SK-N-SH treated with all-trans-retinoic acid at 6 μM for 48 hours (cell line): ENCODE measurements around the gene FOXD3.

ENCODE experiments used
- ATAC-seq: fragments of 200-7000 bp; cut with Tn5 transposase; 3 replicates; pipeline ENCODE4 v1.9.1; 2020; ENCODE audit warnings: mild to moderate bottlenecking, moderate library complexity
- ARNTL ChIP-seq: fragments of 450-650 bp; formaldehyde crosslinking; IDR thresholded peaks from 2 replicates; pipeline ENCODE4 v1.5.0; 2020; ENCODE audit warnings: low read depth, mild to moderate bottlenecking, moderate library complexity, borderline replicate concordance
- CSDC2 ChIP-seq: fragments of 250-450 bp; sonication (Bioruptor Pico); IDR thresholded peaks from 2 replicates; pipeline ENCODE4 v1.5.0; 2020; ENCODE audit warnings: mild to moderate bottlenecking, moderate library complexity
- CSRNP3 ChIP-seq: fragments of 250-450 bp; sonication (Bioruptor Pico); IDR thresholded peaks from 2 replicates; pipeline ENCODE4 v1.5.1; 2021; ENCODE audit warnings: mild to moderate bottlenecking, moderate library complexity
- GLIS3 ChIP-seq: fragments of 250-450 bp; sonication (Bioruptor Pico); IDR thresholded peaks from 2 replicates; pipeline ENCODE4 v1.5.0; 2020; ENCODE audit warnings: mild to moderate bottlenecking, moderate library complexity
- ISL1 ChIP-seq: fragments of 250-450 bp; sonication (Bioruptor Pico); IDR thresholded peaks from 2 replicates; pipeline ENCODE4 v2.1.2; 2022; ENCODE audit warnings: mild to moderate bottlenecking, moderate library complexity
- PPARA ChIP-seq: fragments of 250-450 bp; sonication (Bioruptor Pico); IDR thresholded peaks from 2 replicates; pipeline ENCODE4 v1.5.0; 2020; ENCODE audit warnings: mild to moderate bottlenecking, borderline replicate concordance
- RARB ChIP-seq: fragments of 250-450 bp; sonication (Bioruptor Pico); IDR thresholded peaks from 2 replicates; pipeline ENCODE4 v1.8.0; 2021; ENCODE audit warnings: mild to moderate bottlenecking, moderate library complexity
- SNAI2 ChIP-seq: fragments of 250-450 bp; sonication (Bioruptor Pico); IDR thresholded peaks from 2 replicates; pipeline ENCODE4 v1.5.0; 2020; ENCODE audit warnings: mild to moderate bottlenecking, moderate library complexity
- TCF4 ChIP-seq: fragments of 250-450 bp; sonication (Bioruptor Pico); IDR thresholded peaks from 2 replicates; pipeline ENCODE4 v1.8.0; 2021; ENCODE audit warnings: mild to moderate bottlenecking, moderate library complexity, borderline replicate concordance
- TOX ChIP-seq: fragments of 250-450 bp; sonication (Bioruptor Pico); IDR thresholded peaks from 2 replicates; pipeline ENCODE4 v1.8.0; 2021; ENCODE audit warnings: mild to moderate bottlenecking, moderate library complexity, borderline replicate concordance
- ZFP3 ChIP-seq: fragments of 250-450 bp; sonication (Bioruptor Pico); IDR thresholded peaks from 2 replicates; pipeline ENCODE4 v1.5.0; 2020; ENCODE audit warnings: mild to moderate bottlenecking, moderate library complexity
- ZFP30 ChIP-seq: fragments of 450-650 bp; formaldehyde crosslinking; IDR thresholded peaks from 2 replicates; pipeline ENCODE4 v1.5.0; 2022; ENCODE audit warnings: mild to moderate bottlenecking, moderate library complexity
- ZNF70 ChIP-seq: fragments of 450-650 bp; formaldehyde crosslinking; IDR thresholded peaks from 2 replicates; pipeline ENCODE4 v1.5.0; 2020; ENCODE audit warnings: mild to moderate bottlenecking, moderate library complexity
- ZNF8 ChIP-seq: fragments of 450-650 bp; formaldehyde crosslinking; IDR thresholded peaks from 2 replicates; pipeline ENCODE4 v1.5.0; 2020; ENCODE audit warnings: mild to moderate bottlenecking, moderate library complexity
- TF ChIP-seq, protein P1 (sequence below): fragments of 250-450 bp; sonication (Bioruptor Pico); IDR thresholded peaks from 2 replicates; pipeline ENCODE4 v1.8.0; 2021; ENCODE audit warnings: low read depth, mild to moderate bottlenecking, moderate library complexity, borderline replicate concordance
- TF ChIP-seq, protein P2 (sequence below): fragments of 250-450 bp; sonication (Bioruptor Pico); IDR thresholded peaks from 2 replicates; pipeline ENCODE4 v1.5.1; 2020; ENCODE audit warnings: low read depth, mild to moderate bottlenecking, moderate library complexity
- TF ChIP-seq, protein P3 (sequence below): fragments of 250-450 bp; sonication (Bioruptor Pico); IDR thresholded peaks from 2 replicates; pipeline ENCODE4 v1.8.0; 2020; ENCODE audit warnings: mild to moderate bottlenecking, moderate library complexity, borderline replicate concordance
- TF ChIP-seq, protein P4 (sequence below): fragments of 250-450 bp; sonication (Bioruptor Pico); IDR thresholded peaks from 2 replicates; pipeline ENCODE4 v1.5.0; 2020; ENCODE audit warnings: mild to moderate bottlenecking, moderate library complexity

Gene FOXD3

DNA sequence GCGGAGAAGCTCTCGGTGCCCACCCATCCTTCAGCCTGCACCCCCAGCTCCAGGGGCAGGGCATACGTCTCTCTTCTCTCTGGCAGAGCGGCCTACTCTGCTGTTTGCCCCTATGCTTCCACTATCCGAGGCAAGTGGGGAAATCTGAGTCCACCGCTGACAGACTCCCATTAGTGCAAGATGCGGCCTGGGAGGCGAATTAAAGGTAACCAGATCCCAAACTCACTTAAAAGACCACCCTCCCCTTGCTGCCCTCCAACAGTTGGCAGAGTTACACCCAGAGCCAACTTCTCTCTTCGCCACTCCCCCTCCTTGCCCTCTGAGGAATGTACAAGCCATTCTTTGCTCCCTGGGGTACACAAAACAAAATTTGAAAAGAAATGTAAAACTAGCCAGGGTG is 6.4 kb downstream of the FOXD3 start (continued):
- TF ChIP-seq, protein P1, sequence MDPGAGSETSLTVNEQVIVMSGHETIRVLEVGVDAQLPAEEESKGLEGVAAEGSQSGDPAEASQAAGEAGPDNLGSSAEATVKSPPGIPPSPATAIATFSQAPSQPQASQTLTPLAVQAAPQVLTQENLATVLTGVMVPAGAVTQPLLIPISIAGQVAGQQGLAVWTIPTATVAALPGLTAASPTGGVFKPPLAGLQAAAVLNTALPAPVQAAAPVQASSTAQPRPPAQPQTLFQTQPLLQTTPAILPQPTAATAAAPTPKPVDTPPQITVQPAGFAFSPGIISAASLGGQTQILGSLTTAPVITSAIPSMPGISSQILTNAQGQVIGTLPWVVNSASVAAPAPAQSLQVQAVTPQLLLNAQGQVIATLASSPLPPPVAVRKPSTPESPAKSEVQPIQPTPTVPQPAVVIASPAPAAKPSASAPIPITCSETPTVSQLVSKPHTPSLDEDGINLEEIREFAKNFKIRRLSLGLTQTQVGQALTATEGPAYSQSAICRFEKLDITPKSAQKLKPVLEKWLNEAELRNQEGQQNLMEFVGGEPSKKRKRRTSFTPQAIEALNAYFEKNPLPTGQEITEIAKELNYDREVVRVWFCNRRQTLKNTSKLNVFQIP (CRISPR knock-in tag) = no peak

DNA sequence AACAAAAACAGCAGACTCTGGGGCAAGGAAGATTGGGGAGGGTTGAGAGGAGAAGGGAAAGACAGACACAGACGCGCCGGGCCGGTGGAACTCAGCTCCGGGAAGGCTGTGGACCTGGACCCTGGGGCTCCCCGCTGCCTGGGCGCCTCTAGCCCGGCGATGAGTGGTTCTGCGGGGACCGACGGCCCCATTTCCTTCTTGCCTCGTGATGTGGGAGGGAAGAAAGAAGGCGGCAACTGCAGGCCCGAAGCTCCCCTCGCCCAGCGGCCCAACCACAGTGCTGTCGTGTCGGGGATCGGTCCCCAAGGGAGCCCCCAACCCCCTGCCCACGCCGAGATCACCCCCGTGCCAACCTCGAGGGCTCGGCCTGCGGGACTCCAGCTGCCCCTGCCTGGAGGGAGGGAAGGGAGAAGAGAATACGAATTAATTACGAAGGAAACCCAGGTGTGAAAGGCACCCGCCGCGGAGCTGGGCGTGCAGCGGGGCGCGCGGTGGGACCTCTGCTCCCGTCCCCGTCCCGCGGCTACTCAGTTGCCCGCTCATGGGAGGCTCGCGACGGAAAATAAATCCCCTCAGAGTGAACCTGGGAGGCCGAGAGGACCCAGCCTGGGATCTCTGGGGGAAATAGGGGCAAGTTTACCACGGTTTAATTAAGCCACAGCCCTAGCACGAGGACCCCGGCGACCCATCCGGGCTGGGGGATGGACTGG is 7.4 kb downstream of the FOXD3 start:
- no peak for ATAC-seq

GRCh38 chr1:63330331-63330916 is 8.1 kb downstream of the FOXD3 start:
- ATAC-seq = no peak
- no peak for TF ChIP-seq ZFP3
- no peak for TF ChIP-seq GLIS3 (CRISPR knock-in tag)
- TF ChIP-seq, protein P2, sequence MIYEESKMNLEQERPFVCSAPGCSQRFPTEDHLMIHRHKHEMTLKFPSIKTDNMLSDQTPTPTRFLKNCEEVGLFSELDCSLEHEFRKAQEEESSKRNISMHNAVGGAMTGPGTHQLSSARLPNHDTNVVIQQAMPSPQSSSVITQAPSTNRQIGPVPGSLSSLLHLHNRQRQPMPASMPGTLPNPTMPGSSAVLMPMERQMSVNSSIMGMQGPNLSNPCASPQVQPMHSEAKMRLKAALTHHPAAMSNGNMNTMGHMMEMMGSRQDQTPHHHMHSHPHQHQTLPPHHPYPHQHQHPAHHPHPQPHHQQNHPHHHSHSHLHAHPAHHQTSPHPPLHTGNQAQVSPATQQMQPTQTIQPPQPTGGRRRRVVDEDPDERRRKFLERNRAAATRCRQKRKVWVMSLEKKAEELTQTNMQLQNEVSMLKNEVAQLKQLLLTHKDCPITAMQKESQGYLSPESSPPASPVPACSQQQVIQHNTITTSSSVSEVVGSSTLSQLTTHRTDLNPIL (CRISPR knock-in tag) = no peak
- no peak for TF ChIP-seq TOX (CRISPR knock-in tag)
- no peak for TF ChIP-seq SNAI2
- TF ChIP-seq, protein P3, sequence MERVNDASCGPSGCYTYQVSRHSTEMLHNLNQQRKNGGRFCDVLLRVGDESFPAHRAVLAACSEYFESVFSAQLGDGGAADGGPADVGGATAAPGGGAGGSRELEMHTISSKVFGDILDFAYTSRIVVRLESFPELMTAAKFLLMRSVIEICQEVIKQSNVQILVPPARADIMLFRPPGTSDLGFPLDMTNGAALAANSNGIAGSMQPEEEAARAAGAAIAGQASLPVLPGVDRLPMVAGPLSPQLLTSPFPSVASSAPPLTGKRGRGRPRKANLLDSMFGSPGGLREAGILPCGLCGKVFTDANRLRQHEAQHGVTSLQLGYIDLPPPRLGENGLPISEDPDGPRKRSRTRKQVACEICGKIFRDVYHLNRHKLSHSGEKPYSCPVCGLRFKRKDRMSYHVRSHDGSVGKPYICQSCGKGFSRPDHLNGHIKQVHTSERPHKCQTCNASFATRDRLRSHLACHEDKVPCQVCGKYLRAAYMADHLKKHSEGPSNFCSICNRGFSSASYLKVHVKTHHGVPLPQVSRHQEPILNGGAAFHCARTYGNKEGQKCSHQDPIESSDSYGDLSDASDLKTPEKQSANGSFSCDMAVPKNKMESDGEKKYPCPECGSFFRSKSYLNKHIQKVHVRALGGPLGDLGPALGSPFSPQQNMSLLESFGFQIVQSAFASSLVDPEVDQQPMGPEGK (CRISPR knock-in tag) = no peak
- no peak for TF ChIP-seq ZFP30 (CRISPR knock-in tag)
- TF ChIP-seq, protein P1 (CRISPR knock-in tag) = no peak
- TF ChIP-seq ZNF70 (CRISPR knock-in tag) = no peak
- TF ChIP-seq CSDC2 (CRISPR knock-in tag) = no peak
- TF ChIP-seq ARNTL (CRISPR knock-in tag) = no peak
- TF ChIP-seq TCF4 (CRISPR knock-in tag) = no peak

More for the DNA sequence above, 7.4 kb downstream of the FOXD3 start:
- no peak for TF ChIP-seq CSRNP3 (CRISPR knock-in tag)
- no peak for TF ChIP-seq ZFP3
- TF ChIP-seq PPARA (CRISPR knock-in tag) = no peak
- TF ChIP-seq GLIS3 (CRISPR knock-in tag) = no peak

DNA sequence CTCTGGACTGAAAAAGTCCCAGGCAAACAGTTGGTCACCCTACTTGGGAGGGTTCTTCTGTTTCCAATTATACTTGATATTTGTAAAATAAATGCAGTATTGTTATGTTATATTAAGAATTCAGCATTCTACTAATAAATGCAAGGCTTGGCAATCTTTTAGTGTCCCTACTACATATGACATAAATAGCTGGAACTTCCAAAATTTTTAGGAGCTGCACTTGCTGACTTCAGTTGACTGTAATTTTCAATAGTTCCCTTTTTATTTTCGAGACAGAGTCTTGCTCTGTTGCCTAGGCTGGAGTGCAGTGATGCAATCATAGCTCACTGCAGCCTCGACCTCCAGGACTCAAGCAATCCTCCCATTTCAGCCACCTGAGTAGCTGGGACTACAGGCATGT is 20.0 kb downstream of the FOXD3 start:
- no peak for TF ChIP-seq RARB (CRISPR knock-in tag)
- TF ChIP-seq TOX (CRISPR knock-in tag) = no peak
- no peak for TF ChIP-seq ZNF8 (CRISPR knock-in tag)
- TF ChIP-seq PPARA (CRISPR knock-in tag) = no peak
- ATAC-seq = no peak

- ATAC-seq = no peak
- TF ChIP-seq CSRNP3 (CRISPR knock-in tag) (no peak), PPARA (CRISPR knock-in tag) (no peak), CSDC2 (CRISPR knock-in tag) (no peak), ISL1 (CRISPR knock-in tag) (no peak), TCF4 (CRISPR knock-in tag) (no peak), ARNTL (CRISPR knock-in tag) (no peak), ZNF8 (CRISPR knock-in tag) (no peak)
- TF ChIP-seq, protein P2 (CRISPR knock-in tag) = no peak
- TF ChIP-seq, protein P4, sequence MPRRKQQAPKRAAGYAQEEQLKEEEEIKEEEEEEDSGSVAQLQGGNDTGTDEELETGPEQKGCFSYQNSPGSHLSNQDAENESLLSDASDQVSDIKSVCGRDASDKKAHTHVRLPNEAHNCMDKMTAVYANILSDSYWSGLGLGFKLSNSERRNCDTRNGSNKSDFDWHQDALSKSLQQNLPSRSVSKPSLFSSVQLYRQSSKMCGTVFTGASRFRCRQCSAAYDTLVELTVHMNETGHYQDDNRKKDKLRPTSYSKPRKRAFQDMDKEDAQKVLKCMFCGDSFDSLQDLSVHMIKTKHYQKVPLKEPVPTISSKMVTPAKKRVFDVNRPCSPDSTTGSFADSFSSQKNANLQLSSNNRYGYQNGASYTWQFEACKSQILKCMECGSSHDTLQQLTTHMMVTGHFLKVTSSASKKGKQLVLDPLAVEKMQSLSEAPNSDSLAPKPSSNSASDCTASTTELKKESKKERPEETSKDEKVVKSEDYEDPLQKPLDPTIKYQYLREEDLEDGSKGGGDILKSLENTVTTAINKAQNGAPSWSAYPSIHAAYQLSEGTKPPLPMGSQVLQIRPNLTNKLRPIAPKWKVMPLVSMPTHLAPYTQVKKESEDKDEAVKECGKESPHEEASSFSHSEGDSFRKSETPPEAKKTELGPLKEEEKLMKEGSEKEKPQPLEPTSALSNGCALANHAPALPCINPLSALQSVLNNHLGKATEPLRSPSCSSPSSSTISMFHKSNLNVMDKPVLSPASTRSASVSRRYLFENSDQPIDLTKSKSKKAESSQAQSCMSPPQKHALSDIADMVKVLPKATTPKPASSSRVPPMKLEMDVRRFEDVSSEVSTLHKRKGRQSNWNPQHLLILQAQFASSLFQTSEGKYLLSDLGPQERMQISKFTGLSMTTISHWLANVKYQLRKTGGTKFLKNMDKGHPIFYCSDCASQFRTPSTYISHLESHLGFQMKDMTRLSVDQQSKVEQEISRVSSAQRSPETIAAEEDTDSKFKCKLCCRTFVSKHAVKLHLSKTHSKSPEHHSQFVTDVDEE (CRISPR knock-in tag) = no peak
Measured at GRCh38 chr1:63343922-63344321, 21.6 kb downstream of the FOXD3 start.
